T-cell (primary cell): ENCODE measurements around the gene ELOA2. TPM values are rescaled to one million over a fixed set of nuclear protein-coding genes. Genes with fewer than 3 reads are reported as not detected.

Experiments used
- ATAC-seq, 4 experiments: fragments of 200-7000 bp in 3 of 4; fragments of 150-1000 bp in 1 of 4; cut with Tn5 transposase; replicated peaks in 1 of 4; 1 replicate in 3 of 4; 2 replicates in 1 of 4; pipeline ENCODE4 v1.10.0; 2021; ENCODE audit warnings: moderate library complexity in 3 of 4, mild to moderate bottlenecking in 2 of 4, moderate number of reproducible peaks in 1 of 4
- CTCF ChIA-PET, 2 donors: fragments of 300-600 bp; sonication (Branson Sonifier 250); formaldehyde crosslinking; loops; one replicate each; lab custom pipeline; 2022; ENCODE audit warnings: antibody characterized with exemption in 2 of 2; lab: Charles Lee
- POLR2A ChIA-PET, 2 donors: fragments of 300-600 bp; sonication (Branson Sonifier 250); formaldehyde crosslinking; loops; one replicate each; lab custom pipeline; 2022; ENCODE audit warnings: antibody characterized with exemption in 2 of 2; lab: Charles Lee
- DNase-seq, 35 experiments: peaks; one replicate each; pipeline versions ENCODE4 v3.0.0 to v3.0.0-alpha.2; 2013 to 2023
- H3K27ac ChIP-seq: one replicate; pipeline ENCODE4 v1.5.1; 2013; ENCODE audit warnings: low read length
- H3K27me3 ChIP-seq, 2 experiments: replicated peaks in 1 of 2; 1 replicate in 1 of 2; 2 replicates in 1 of 2; pipeline versions ENCODE4 v1.6.1 to v1.7.0; 2013; ENCODE audit warnings: low read length in 1 of 2, mixed read lengths in 1 of 2; ENCODE audit not compliant: control insufficient read depth in 2 of 2, insufficient read depth in 2 of 2; ENCODE audit errors: extremely low read depth in 1 of 2
- H3K36me3 ChIP-seq, 2 donors: 1 replicate in 1 of 2; 2 replicates in 1 of 2; pipeline versions ENCODE4 v1.6.1 to v1.7.0; 2013; ENCODE audit warnings: low read length in 1 of 2; ENCODE audit not compliant: control insufficient read depth in 2 of 2, insufficient read depth in 1 of 2; ENCODE audit errors: extremely low read depth in 1 of 2
- H3K4me1 ChIP-seq, 2 experiments: 1 replicate in 1 of 2; 2 replicates in 1 of 2; pipeline versions ENCODE4 v1.6.1 to v1.7.0; 2013; ENCODE audit warnings: low read length in 2 of 2, mixed read lengths in 1 of 2; ENCODE audit not compliant: insufficient read depth in 2 of 2, control insufficient read depth in 1 of 2; ENCODE audit errors: extremely low read depth in 1 of 2
- H3K4me3 ChIP-seq, 2 donors: 1 replicate in 1 of 2; 2 replicates in 1 of 2; pipeline versions ENCODE4 v1.5.1 to v1.7.0; 2013; ENCODE audit warnings: mild to moderate bottlenecking in 2 of 2, low read length in 1 of 2, moderate library complexity in 1 of 2; ENCODE audit not compliant: control insufficient read depth in 1 of 2; ENCODE audit errors: extremely low read depth in 1 of 2
- H3K9me3 ChIP-seq: 2 replicates; pipeline ENCODE4 v1.7.0; 2013
- H3K27ac Mint-ChIP-seq, 2 donors: one replicate each; pipeline ENCODE4 v1.8.0; 2020 to 2021; ENCODE audit warnings: mild to moderate bottlenecking in 2 of 2, mixed read lengths in 2 of 2
- H3K27me3 Mint-ChIP-seq, 2 donors: one replicate each; pipeline ENCODE4 v1.8.0; 2021 to 2022; ENCODE audit warnings: mixed read lengths in 2 of 2
- H3K36me3 Mint-ChIP-seq: one replicate; pipeline ENCODE4 v1.8.0; 2021; ENCODE audit warnings: mixed read lengths
- H3K4me1 Mint-ChIP-seq, 3 donors: one replicate each; pipeline ENCODE4 v1.8.0; 2020 to 2022; ENCODE audit warnings: mixed read lengths in 3 of 3, mild to moderate bottlenecking in 1 of 3
- H3K4me3 Mint-ChIP-seq, 3 donors: one replicate each; pipeline ENCODE4 v1.8.0; 2020 to 2022; ENCODE audit warnings: mild to moderate bottlenecking in 3 of 3, mixed read lengths in 3 of 3, moderate library complexity in 3 of 3
- H3K9me3 Mint-ChIP-seq, 3 donors: one replicate each; pipeline ENCODE4 v1.8.0; 2020 to 2022; ENCODE audit warnings: mixed read lengths in 3 of 3
- WGBS: methylation state at CpG from one replicate; pipeline ENCODE4 v1.1.5; 2013; ENCODE audit warnings: missing lambda C conversion rate; ENCODE audit not compliant: insufficient coverage; 5-methylcytosine and 5-hydroxymethylcytosine counted together
- total RNA-seq, 35 experiments: library from RNA in 6 of 35; stranded (reverse) in 6 of 35; fragments of 120-200 nt in 1 of 35; gene quantifications; one replicate each; pipeline versions ENCODE4 v1.2.1 to v1.2.4 and lab custom pipeline; 2013 to 2026

Gene ELOA2
- total RNA-seq, 5 donors from 2014 or later (not counting 1 experiment from before 2014, with no cell fraction given) = not detected

DNA sequence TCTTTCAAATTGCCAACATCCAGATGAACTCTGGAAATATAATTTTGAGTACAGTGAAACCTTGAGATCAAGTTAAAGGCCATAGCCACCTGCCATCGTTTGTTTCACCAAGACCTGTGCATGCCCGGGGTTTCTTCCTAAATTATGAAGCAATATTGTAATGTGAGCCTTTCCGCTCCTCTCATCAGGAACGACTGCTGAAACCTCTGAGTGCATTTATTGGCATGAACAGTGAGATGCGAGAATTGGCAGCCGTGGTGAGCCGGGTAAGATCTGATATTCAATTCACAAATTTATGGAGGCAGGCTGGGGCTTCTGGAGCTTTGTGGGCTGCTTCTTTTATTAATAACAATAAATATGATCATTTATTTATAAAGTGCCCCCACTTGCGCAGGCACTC, 27.7 kb upstream of the ELOA2 start:
- ChIA-PET POLR2A (interaction anchor here in 1 of 2 donors (0.5 kb wide), 1 partner anchor 1592 kb away, joined by 4 read pairs; no protein-coding TSS in a partner anchor), CTCF (no interaction called here)
- Histone ChIP-seq H3K4me1 (no peaks in the 10 kb centered on the region), H3K4me3 (no peak overlapping the region), H3K36me3 (no peaks in the 10 kb centered on the region), H3K9me3 (no peaks in the 10 kb centered on the region), H3K27me3 (no peaks in the 10 kb centered on the region), H3K27ac (no peak overlapping the region)
- no peak for DNase-seq
- no peak for ATAC-seq
- Mint-ChIP-seq H3K27me3 (peaks cover 0 to 3% of the 10 kb centered on the region in 2 donors), H3K4me3 (no peak overlapping the region), H3K4me1 (no peaks in the 10 kb centered on the region), H3K9me3 (no peaks in the 10 kb centered on the region), H3K27ac (no peak overlapping the region), H3K36me3 (no peaks in the 10 kb centered on the region)
- WGBS = 100% methylated on average over 2 of the region's 8 CpGs

DNA sequence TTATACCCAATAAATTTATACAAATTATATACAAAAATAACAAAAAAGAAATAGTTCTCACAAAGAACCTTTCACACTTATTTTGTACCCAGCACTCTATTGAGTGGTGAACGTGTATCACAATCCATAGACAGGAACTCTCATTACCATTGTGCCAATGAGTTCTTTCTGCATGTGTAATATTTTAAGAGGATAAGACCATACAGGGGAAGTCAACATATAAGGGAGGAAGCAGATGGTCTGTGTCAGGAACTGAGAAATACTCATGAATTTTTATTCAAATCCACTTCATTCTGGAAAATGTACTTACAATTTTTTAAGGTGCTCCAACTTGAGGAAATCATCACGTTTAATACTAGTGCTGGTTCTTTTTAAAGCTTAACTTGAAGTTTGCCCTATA, 27.1 kb upstream of the ELOA2 start:
- Mint-ChIP-seq H3K36me3 (no peaks in the 10 kb centered on the region), H3K27ac (no peak overlapping the region), H3K4me1 (no peaks in the 10 kb centered on the region), H3K9me3 (no peaks in the 10 kb centered on the region), H3K4me3 (no peak overlapping the region), H3K27me3 (peaks cover 0 to 3% of the 10 kb centered on the region in 2 donors)
- no CpG with 5 or more reads among the region's 2 CpGs for WGBS
- no peak for ATAC-seq
- Histone ChIP-seq H3K9me3 (no peaks in the 10 kb centered on the region), H3K36me3 (no peaks in the 10 kb centered on the region), H3K4me1 (no peaks in the 10 kb centered on the region), H3K27ac (no peak overlapping the region), H3K27me3 (no peaks in the 10 kb centered on the region), H3K4me3 (no peak overlapping the region)
- POLR2A ChIA-PET = interaction anchor here in 1 of 2 donors (0.5 kb wide), 1 partner anchor 1592 kb away, joined by 4 read pairs; no protein-coding TSS in a partner anchor
- CTCF ChIA-PET = no interaction called here
- no peak for DNase-seq

DNA sequence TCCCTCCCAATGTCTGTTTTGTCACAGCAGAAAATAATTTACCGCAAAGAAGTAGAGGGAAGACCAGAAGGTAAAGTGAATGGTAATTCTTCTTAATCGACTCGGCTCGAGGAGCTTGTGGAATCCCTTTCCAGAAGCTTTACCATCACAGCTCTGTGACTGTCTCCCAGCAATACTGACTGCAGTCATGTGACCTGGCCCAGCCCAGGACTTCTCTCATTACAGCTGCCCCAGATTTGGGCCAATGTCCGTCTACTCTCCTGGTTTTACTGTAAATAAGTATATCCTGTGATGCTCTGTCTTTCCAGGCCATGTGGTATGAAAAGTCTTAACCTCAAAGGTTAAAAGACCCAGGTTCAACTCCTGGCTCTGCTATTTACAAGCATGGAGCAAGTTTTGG, 18.9 kb upstream of the ELOA2 start:
- Mint-ChIP-seq H3K36me3 (no peaks in the 10 kb centered on the region), H3K4me3 (no peak overlapping the region)

DNA sequence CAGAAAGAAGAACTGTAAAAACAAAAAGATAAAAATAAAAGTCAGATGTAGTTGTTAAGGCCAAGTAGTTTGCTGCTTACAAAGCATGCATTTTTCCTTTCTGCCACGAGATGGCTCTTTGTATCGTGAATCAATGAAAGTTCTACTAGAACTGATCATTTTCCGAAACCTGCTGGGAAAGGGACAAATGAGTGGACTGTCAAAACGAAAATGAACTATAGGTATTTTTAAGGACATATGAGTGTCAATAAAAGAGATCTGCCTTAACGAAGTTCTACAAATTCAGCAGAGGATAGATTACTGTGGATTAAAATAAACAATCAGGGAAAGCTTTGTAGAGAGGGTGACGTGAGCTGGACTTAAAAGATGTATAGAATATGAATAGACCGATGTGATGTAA, 15.0 kb upstream of the ELOA2 start:
- Histone ChIP-seq H3K36me3 (no peaks in the 10 kb centered on the region), H3K9me3 (no peaks in the 10 kb centered on the region), H3K4me1 (no peaks in the 10 kb centered on the region), H3K4me3 (no peak overlapping the region), H3K27ac (no peak overlapping the region), H3K27me3 (no peaks in the 10 kb centered on the region)
- CTCF ChIA-PET = interaction anchor here (0.6 to 1.4 kb wide), 3 partner anchors 154 to 698 kb away, joined by 3 to 9 read pairs (median 6); no protein-coding TSS in a partner anchor
- POLR2A ChIA-PET = no interaction called here
- H3K36me3 Mint-ChIP-seq = no peaks in the 10 kb centered on the region
- ATAC-seq = no peak
- peak in 3 of 35 experiments; percentile 8 to 53 (median 8) for DNase-seq
- no peaks in the 10 kb centered on the region for H3K9me3 Mint-ChIP-seq
- H3K27me3 Mint-ChIP-seq = peaks cover 0 to 5% of the 10 kb centered on the region in 2 donors
- H3K27ac Mint-ChIP-seq = no peak overlapping the region
- 41% methylated on average over 7 of the region's 7 CpGs for WGBS
- no peak overlapping the region for H3K4me3 Mint-ChIP-seq
- no peaks in the 10 kb centered on the region for H3K4me1 Mint-ChIP-seq

More for the DNA sequence above, 18.9 kb upstream of the ELOA2 start:
- ChIA-PET CTCF (interaction anchor here in 1 of 2 donors (0.7 kb wide), 1 partner anchor 637 kb away, joined by 3 read pairs; no protein-coding TSS in a partner anchor), POLR2A (no interaction called here)
- Mint-ChIP-seq H3K27me3 (peaks cover 2 to 5% of the 10 kb centered on the region in 2 donors), H3K9me3 (no peaks in the 10 kb centered on the region), H3K27ac (no peak overlapping the region), H3K4me1 (no peaks in the 10 kb centered on the region)
- Histone ChIP-seq H3K4me1 (no peaks in the 10 kb centered on the region), H3K9me3 (no peaks in the 10 kb centered on the region), H3K27me3 (no peaks in the 10 kb centered on the region), H3K4me3 (no peak overlapping the region), H3K36me3 (no peaks in the 10 kb centered on the region), H3K27ac (no peak overlapping the region)
- no peak for ATAC-seq
- no peak for DNase-seq
- 100% methylated on average over 3 of the region's 5 CpGs for WGBS

DNA sequence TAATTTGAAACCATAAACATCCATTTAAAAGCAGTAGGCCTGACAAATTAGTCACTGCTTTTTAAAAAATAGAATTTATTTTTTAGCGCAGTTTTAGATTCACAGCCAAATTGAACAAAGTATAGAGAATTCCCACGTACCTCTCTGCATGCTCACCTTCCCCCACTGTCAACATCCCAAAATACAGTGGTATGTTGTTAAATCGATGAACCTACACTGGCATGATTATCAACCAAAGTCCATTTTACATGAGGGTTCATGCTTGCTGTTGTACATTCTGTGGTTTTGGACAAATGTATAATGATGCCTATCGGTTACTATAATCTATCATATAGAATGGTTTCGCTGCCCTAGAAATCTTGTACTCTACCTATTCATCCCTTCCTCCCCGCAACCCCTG, 5.6 kb upstream of the ELOA2 start:
- Mint-ChIP-seq H3K27me3 (peaks cover 11 to 12% of the 10 kb centered on the region in 2 donors), H3K36me3 (no peaks in the 10 kb centered on the region), H3K9me3 (peaks cover 0 to 2% (median 0%) of the 10 kb centered on the region in 3 donors), H3K4me1 (no peaks in the 10 kb centered on the region), H3K4me3 (no peak overlapping the region), H3K27ac (no peak overlapping the region)
- DNase-seq (no peak), ATAC-seq (no peak)
- Histone ChIP-seq H3K4me3 (no peak overlapping the region), H3K36me3 (no peaks in the 10 kb centered on the region), H3K4me1 (no peaks in the 10 kb centered on the region), H3K27ac (no peak overlapping the region), H3K27me3 (no peaks in the 10 kb centered on the region), H3K9me3 (no peaks in the 10 kb centered on the region)
- POLR2A ChIA-PET = no interaction called here
- no CpG with 5 or more reads among the region's 6 CpGs for WGBS
- CTCF ChIA-PET = no interaction called here

DNA sequence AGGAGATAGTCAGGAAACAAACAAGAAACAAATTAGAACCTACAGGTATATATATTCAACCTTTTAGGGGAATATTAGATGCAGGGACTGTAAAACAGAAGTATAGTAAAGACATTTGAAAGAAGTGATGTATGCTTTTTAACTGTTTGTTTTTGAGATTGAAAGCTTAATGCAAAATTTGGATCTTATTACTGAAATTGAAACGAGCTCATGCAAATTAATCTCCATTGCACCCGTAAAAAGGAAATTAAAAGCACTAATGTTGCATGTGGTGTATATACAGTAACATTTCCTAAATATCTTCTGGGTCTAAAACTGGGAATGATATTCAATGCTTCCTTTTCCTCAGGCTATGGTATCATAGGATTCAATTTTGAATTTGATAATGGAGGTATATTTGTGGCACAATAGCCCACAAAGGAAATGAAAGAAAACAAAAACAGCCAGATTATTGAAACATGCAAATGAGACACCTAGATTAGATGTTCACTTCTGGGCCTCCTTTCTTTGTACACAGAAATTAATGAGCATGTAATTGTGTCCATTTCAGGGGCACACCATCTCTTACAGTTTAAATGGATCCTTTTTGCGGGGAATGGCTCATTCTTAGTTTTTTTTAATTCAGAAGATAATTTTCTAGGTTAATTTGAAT, 1.6 kb upstream of the ELOA2 start:
- Histone ChIP-seq H3K36me3 (no peaks in the 10 kb centered on the region), H3K27me3 (no peaks in the 10 kb centered on the region), H3K9me3 (peaks cover under 1% of the 10 kb centered on the region), H3K4me1 (no peaks in the 10 kb centered on the region), H3K27ac (no peak overlapping the region), H3K4me3 (no peak overlapping the region)
- WGBS = 100% methylated on average over 1 of the region's 3 CpGs
- peaks cover 0 to 11% (median 2%) of the 10 kb centered on the region in 3 donors for H3K9me3 Mint-ChIP-seq
- ChIA-PET POLR2A (no interaction called here), CTCF (interaction anchor here in 1 of 2 donors (0.7 kb wide), 1 partner anchor 76 kb away, joined by 3 read pairs; no protein-coding TSS in a partner anchor)
- no peaks in the 10 kb centered on the region for H3K4me1 Mint-ChIP-seq
- H3K4me3 Mint-ChIP-seq = no peak overlapping the region
- DNase-seq = no peak
- H3K36me3 Mint-ChIP-seq = no peaks in the 10 kb centered on the region
- H3K27ac Mint-ChIP-seq = no peak overlapping the region
- peaks cover 11 to 12% of the 10 kb centered on the region in 2 donors for H3K27me3 Mint-ChIP-seq
- ATAC-seq = no peak
